ENCODE measurements around the gene CBARP. TPM values are rescaled to one million over a fixed set of nuclear protein-coding genes. Genes with fewer than 3 reads are reported as not detected.

Gene CBARP
- total and polyA plus RNA-seq, 2 of the 13 experiments (the other 11 are each of a cell fraction or from before 2014, with no cell fraction given) = 1.2 to 1.4 TPM

DNA sequence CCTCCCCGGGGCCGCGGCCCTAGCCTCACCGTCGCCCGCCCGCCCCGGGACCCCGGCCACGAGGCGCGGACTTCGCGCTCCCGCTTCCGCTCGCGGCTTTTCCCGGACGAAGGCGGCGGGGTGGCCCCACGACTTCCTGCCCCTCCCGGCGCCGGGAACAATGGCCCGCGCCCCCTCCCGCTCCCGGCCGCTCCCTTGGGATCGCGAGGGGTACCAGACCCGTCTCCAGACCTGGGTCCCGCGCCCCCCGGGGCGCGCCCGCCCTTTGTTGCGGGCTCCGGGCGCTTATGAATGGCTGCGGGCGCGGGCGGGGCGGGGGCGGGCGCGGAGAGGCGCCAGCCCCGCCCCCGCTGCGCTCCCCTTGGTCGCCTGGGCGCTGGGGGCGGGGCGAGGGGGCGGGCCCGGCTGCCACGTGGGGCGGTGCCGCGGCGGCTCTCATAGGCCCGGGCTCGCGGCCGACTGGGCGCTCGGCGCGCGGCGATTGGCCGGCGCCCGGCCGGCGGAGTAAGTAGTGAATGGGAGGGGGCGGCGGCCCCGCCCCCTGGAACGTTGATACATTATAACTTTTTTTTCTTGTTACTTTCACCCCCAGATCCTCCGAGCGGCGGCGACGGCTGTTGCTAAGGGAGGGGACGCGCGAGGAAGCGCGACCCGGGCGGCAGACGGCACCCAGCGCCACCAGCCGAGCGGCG, 11.6 kb upstream of the CBARP start (continued):
- TF ChIP-seq ISL2 (CRISPR knock-in tag; IDR thresholded peaks at IDR 0.05) (0 out of 2 replicates have a peak, but pooled peaks have one; percentile 10), ATM (IDR thresholded peaks at IDR 0.05; ENCODE audit: borderline replicate concordance) (no peak), NFKB2 (CRISPR knock-in tag; IDR thresholded peaks at IDR 0.05; ENCODE audit: borderline replicate concordance) (peak; percentile 18; the same call in 1 of the 2 replicates), ZNF501 (CRISPR knock-in tag; IDR thresholded peaks at IDR 0.05) (peak; percentile 30; the same call in 1 of the 2 replicates), MTF1 (CRISPR knock-in tag; IDR thresholded peaks at IDR 0.05) (peak; percentile 53; the same call in 1 of the 2 replicates), ZBTB7A (CRISPR knock-in tag; IDR thresholded peaks at IDR 0.05) (peak; percentile 32; the same call in 1 of the 2 replicates), BRD4 (CRISPR knock-in tag; IDR thresholded peaks at IDR 0.05) (0 out of 2 replicates have a peak, but pooled peaks have one; percentile 59), ZNF709 (CRISPR knock-in tag; IDR thresholded peaks at IDR 0.05) (no peak; the same call in 1 of the 2 replicates), MED13 (CRISPR knock-in tag; IDR thresholded peaks at IDR 0.05) (peak; percentile 21; the same call in 1 of the 2 replicates), HNRNPL (IDR thresholded peaks at IDR 0.05; ENCODE audit: low read depth, low read length) (no peak; the same call in 1 of the 2 replicates), ZNF790 (CRISPR knock-in tag; IDR thresholded peaks at IDR 0.05; ENCODE audit: borderline replicate concordance) (peak; percentile 68; the same call in 1 of the 2 replicates), NRL (CRISPR knock-in tag; IDR thresholded peaks at IDR 0.05; ENCODE audit: borderline replicate concordance) (no peak), SNAI1 (CRISPR knock-in tag; IDR thresholded peaks at IDR 0.05; ENCODE audit: borderline replicate concordance) (no peak), FLYWCH1 (CRISPR knock-in tag; IDR thresholded peaks at IDR 0.05) (0 out of 2 replicates have a peak, but pooled peaks have one; percentile 12)
- TF ChIP-seq, protein P1, sequence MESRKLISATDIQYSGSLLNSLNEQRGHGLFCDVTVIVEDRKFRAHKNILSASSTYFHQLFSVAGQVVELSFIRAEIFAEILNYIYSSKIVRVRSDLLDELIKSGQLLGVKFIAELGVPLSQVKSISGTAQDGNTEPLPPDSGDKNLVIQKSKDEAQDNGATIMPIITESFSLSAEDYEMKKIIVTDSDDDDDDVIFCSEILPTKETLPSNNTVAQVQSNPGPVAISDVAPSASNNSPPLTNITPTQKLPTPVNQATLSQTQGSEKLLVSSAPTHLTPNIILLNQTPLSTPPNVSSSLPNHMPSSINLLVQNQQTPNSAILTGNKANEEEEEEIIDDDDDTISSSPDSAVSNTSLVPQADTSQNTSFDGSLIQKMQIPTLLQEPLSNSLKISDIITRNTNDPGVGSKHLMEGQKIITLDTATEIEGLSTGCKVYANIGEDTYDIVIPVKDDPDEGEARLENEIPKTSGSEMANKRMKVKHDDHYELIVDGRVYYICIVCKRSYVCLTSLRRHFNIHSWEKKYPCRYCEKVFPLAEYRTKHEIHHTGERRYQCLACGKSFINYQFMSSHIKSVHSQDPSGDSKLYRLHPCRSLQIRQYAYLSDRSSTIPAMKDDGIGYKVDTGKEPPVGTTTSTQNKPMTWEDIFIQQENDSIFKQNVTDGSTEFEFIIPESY (CRISPR knock-in tag; IDR thresholded peaks at IDR 0.05) = no peak
- TF ChIP-seq, protein P2, sequence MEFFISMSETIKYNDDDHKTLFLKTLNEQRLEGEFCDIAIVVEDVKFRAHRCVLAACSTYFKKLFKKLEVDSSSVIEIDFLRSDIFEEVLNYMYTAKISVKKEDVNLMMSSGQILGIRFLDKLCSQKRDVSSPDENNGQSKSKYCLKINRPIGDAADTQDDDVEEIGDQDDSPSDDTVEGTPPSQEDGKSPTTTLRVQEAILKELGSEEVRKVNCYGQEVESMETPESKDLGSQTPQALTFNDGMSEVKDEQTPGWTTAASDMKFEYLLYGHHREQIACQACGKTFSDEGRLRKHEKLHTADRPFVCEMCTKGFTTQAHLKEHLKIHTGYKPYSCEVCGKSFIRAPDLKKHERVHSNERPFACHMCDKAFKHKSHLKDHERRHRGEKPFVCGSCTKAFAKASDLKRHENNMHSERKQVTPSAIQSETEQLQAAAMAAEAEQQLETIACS (CRISPR knock-in tag; IDR thresholded peaks at IDR 0.05) = peak; percentile 46
- TF ChIP-seq, protein P3, sequence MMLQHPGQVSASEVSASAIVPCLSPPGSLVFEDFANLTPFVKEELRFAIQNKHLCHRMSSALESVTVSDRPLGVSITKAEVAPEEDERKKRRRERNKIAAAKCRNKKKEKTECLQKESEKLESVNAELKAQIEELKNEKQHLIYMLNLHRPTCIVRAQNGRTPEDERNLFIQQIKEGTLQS (CRISPR knock-in tag; IDR thresholded peaks at IDR 0.05) = peak; percentile 24; the same call in 1 of the 2 replicates
- TF ChIP-seq, protein P4, sequence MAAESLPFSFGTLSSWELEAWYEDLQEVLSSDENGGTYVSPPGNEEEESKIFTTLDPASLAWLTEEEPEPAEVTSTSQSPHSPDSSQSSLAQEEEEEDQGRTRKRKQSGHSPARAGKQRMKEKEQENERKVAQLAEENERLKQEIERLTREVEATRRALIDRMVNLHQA (CRISPR knock-in tag; IDR thresholded peaks at IDR 0.05) = no peak
- TF ChIP-seq, protein P5, sequence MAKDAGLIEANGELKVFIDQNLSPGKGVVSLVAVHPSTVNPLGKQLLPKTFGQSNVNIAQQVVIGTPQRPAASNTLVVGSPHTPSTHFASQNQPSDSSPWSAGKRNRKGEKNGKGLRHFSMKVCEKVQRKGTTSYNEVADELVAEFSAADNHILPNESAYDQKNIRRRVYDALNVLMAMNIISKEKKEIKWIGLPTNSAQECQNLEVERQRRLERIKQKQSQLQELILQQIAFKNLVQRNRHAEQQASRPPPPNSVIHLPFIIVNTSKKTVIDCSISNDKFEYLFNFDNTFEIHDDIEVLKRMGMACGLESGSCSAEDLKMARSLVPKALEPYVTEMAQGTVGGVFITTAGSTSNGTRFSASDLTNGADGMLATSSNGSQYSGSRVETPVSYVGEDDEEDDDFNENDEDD (CRISPR knock-in tag; IDR thresholded peaks at IDR 0.05; ENCODE audit: borderline replicate concordance) = peak; percentile 79; the same call in 1 of the 2 replicates
- TF ChIP-seq, protein P6, sequence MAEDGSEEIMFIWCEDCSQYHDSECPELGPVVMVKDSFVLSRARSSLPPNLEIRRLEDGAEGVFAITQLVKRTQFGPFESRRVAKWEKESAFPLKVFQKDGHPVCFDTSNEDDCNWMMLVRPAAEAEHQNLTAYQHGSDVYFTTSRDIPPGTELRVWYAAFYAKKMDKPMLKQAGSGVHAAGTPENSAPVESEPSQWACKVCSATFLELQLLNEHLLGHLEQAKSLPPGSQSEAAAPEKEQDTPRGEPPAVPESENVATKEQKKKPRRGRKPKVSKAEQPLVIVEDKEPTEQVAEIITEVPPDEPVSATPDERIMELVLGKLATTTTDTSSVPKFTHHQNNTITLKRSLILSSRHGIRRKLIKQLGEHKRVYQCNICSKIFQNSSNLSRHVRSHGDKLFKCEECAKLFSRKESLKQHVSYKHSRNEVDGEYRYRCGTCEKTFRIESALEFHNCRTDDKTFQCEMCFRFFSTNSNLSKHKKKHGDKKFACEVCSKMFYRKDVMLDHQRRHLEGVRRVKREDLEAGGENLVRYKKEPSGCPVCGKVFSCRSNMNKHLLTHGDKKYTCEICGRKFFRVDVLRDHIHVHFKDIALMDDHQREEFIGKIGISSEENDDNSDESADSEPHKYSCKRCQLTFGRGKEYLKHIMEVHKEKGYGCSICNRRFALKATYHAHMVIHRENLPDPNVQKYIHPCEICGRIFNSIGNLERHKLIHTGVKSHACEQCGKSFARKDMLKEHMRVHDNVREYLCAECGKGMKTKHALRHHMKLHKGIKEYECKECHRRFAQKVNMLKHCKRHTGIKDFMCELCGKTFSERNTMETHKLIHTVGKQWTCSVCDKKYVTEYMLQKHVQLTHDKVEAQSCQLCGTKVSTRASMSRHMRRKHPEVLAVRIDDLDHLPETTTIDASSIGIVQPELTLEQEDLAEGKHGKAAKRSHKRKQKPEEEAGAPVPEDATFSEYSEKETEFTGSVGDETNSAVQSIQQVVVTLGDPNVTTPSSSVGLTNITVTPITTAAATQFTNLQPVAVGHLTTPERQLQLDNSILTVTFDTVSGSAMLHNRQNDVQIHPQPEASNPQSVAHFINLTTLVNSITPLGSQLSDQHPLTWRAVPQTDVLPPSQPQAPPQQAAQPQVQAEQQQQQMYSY (CRISPR knock-in tag; IDR thresholded peaks at IDR 0.05) = peak; percentile 58; the same call in 1 of the 2 replicates
